D721Med (cell line): ENCODE data around the gene PSMD3.

Source experiments
- DNase-seq: peaks from one replicate; pipeline ENCODE4 v3.0.0; 2011; ENCODE audit warnings: low spot score; ENCODE audit not compliant: insufficient read length
- FAIRE-seq: peaks from 2 replicates; lab custom pipeline; 2011; peaks lifted over from hg19 to GRCh38; lab: Jason Lieb, UNC
- TF ChIP-seq, protein P1 (sequence below): IDR thresholded peaks from 2 replicates; pipeline ENCODE4 v1.5.1; 2012; ENCODE audit warnings: mild to moderate bottlenecking, control low read depth; ENCODE audit not compliant: insufficient read depth; ENCODE audit errors: missing control alignments

The PSMD3 gene

DNA sequence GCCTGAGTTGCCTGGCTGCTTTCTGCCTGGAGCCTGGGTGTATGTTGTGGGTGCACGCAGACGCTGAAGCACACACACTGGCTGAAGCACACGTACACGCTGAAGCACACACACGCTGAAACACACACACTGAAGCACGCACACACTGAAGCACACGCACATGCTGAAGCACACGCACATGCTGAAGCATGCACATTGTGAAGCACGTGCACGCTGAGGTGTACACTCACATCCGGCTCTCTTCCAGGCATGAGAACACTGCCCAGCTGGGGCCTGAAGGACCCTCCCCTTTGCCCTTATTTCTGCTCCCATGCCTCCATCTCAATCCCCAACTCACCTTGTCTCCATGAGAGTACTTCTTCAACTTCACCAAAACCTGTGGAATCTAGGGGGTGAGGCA, 51.1 kb downstream of the PSMD3 start:
- DNase-seq (no peak), FAIRE-seq (no peak)
- TF ChIP-seq, protein P1, sequence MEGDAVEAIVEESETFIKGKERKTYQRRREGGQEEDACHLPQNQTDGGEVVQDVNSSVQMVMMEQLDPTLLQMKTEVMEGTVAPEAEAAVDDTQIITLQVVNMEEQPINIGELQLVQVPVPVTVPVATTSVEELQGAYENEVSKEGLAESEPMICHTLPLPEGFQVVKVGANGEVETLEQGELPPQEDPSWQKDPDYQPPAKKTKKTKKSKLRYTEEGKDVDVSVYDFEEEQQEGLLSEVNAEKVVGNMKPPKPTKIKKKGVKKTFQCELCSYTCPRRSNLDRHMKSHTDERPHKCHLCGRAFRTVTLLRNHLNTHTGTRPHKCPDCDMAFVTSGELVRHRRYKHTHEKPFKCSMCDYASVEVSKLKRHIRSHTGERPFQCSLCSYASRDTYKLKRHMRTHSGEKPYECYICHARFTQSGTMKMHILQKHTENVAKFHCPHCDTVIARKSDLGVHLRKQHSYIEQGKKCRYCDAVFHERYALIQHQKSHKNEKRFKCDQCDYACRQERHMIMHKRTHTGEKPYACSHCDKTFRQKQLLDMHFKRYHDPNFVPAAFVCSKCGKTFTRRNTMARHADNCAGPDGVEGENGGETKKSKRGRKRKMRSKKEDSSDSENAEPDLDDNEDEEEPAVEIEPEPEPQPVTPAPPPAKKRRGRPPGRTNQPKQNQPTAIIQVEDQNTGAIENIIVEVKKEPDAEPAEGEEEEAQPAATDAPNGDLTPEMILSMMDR: no peak

DNA sequence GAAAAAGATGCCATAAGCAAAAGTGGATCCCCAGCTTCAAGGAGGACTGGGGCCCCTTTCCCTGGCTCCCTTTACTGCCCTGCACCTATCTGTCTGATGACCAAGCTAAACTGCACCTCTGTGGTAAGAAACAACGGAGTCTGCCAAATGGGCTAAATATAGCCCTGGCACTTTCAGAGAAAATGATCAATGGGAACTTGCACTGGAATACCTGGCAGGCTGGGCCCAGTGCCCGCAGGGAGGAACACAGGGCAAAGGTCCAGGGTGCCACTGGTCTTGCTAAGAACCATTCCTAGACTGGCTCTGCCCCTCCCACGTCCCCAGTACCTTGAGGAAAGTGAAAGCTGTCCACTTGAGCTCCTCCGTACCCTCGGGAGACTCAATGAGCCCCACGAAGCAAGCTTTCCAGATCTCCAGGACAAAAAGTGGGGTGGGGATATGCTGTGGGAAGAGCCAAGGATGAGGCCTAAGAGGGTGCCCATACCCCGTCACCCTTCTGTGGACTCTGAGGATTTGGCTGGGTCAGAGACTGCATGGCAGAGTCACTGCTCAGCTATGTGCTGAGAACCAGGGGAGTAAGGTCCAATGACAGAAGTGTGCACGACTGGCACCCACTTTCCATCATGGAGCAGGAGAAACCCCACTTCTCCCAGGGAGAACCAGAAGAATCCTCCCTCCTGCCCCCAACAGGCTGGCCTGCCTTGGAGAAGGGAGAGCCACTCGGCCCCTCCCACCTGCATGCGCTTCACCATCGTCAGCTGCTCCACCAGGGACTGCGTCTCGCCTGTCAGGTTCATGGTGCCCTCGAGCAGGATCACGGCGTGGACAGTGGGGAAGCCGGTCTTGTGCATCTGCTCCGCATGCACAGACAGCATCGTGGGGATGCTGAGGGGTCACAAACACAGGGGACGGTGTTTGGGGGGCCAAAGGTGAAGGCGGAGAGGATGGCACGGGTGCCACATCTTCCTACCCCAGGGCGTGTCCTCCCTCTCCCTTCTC, 52.0 kb downstream of the PSMD3 start:
- TF ChIP-seq, protein P1: no peak
- no peak for DNase-seq
- no peak for FAIRE-seq

DNA sequence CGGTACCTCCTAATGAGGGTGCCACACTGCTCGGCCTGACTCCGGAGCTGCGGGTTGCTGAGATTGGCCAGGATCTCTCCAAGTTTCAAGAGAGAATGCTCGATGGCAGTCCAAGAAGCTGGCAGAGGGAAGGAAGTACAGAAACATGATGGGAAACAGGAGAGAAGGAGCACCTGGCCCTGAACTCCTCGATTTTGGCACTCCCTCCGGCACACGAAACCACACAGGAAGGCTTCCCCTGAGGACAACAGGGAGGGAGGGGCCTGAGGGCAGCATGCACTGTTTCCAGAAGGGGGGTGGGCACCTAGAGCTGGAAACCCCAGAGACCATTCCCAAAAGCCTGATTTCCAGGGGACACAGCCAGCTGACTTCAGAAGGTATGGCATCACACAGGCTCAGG, 52.7 kb downstream of the PSMD3 start:
- FAIRE-seq (no peak), DNase-seq (no peak)
- TF ChIP-seq, protein P1: no peak

DNA sequence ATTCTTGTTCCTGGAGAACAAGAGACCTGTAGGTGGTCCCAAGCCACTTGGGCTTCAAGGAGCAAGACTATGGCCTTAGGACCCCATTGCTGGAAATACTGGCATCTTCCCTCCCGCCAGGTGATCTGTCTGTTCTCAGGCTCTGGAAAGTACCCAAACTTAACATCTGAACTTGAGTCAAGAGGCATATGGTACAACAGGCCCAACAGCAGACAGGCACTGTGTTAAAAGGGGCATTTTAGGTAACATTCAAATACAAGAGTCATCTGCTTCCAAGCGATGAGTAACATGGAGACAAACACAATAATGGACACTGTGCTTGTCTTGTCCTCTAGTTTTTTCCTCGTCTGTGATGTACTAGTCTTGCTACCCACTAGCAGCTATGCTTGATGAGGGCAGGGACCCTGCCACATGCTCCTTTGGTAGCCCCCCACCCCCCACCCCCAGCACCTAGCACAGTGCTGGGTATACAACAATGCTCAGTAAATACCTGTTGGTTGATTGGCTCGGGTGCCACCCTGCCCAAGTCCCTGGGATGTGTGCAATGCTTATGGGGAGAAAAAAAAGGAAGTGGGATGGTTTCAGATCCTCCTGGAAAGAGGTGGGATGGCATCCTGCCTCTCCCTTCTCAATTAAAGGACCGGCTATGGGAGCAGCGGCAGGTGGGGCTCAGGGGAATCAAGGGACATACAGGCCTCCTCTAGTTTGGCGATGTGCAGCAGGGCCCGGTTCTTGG, 54.0 kb downstream of the PSMD3 start:
- no peak for FAIRE-seq
- TF ChIP-seq, protein P1: no peak
- DNase-seq: no peak

DNA sequence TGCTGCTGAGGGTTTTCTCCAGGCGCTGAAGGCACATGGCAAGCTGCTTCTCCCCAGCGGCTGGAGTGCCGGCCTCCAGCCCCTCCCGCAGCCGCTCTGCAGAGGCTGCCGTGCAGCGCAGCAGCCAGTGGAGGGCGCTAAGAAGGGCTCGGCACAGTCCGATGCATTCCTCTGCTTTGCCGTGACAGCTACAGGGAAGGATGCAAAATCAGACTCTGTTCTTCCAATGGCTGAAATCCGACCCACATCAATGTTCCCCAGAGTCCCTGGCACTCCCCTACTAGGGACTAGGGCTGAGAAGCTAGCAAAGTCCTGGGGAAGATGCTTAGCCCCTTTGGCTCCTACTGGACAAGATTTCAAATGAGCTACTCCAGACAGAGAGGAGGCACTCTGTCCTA, 54.6 kb downstream of the PSMD3 start:
- FAIRE-seq (no peak), DNase-seq (peak; percentile 77)
- TF ChIP-seq, protein P1: peak; percentile 72

DNA sequence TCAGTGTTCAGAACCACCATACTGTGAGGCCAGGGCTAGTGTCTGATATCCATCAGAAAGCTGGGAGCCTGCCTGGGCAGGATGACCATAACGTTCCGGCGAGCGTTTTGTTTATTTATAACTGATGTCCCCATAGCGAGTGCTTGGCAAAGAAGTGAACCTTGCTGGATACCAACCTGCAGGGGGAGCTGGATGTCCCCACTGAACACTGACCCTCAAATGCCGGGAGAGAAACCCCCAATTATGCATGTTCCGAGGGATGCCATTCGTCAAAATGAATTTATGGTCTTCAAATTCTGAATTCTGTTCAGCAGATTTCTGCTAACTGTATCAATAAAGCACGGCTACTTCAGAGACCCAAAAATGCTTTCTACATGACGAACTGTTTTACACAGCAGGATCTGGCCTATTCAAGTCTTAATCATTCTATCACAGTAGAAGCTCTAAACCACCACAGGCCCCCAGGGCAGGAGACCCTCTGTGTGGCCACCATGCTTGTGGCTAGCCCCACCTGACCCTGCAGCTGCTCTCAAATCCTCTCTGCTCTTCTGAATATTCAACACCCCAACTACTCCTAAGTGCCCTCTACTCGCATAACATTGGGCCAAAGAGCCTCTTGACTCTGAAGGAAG, 58.4 kb downstream of the PSMD3 start:
- DNase-seq: peak; percentile 8
- no peak for FAIRE-seq
- TF ChIP-seq, protein P1: peak; percentile 46
